Measurements from ENCODE around the gene SIRT3. TPM values are rescaled to one million over a fixed set of nuclear protein-coding genes. Genes with fewer than 3 reads are reported as not detected.

SIRT3 gene
- total RNA-seq, 4 donors from 2014 or later: 8.1 to 48.0 (median 14.7) TPM

- TF ChIP-seq CTCF (IDR thresholded peaks at IDR 0.05; ENCODE audit: low read depth): no peak
These were observed 13.9 kb downstream of the SIRT3 start for GRCh38 chr11:221998-222789.

GRCh38 chr11:221539-221938, 14.6 kb downstream of the SIRT3 start:
- no peak for TF ChIP-seq CTCF (IDR thresholded peaks at IDR 0.05; ENCODE audit: low read depth)

GRCh38 chr11:218815-219593, 17.1 kb downstream of the SIRT3 start:
- no peak for TF ChIP-seq CTCF (IDR thresholded peaks at IDR 0.05; ENCODE audit: low read depth)

- no peak for TF ChIP-seq CTCF (IDR thresholded peaks at IDR 0.05; ENCODE audit: low read depth)
These were observed 18.4 kb downstream of the SIRT3 start for GRCh38 chr11:217704-218103.

GRCh38 chr11:216081-216974, 19.8 kb downstream of the SIRT3 start:
- no peak for TF ChIP-seq CTCF (IDR thresholded peaks at IDR 0.05; ENCODE audit: low read depth)

- no peak for TF ChIP-seq CTCF (IDR thresholded peaks at IDR 0.05; ENCODE audit: low read depth)
These were observed 20.5 kb downstream of the SIRT3 start for GRCh38 chr11:215581-216037.
